Measurements from ENCODE around the gene ARHGEF26. TPM values are rescaled to one million over a fixed set of nuclear protein-coding genes. Genes with fewer than 3 reads are reported as not detected.
A peak's percentile ranks its signal among the peaks of the same experiment; 100 is the strongest.

ARHGEF26 gene
- total RNA-seq, 4 donors from 2014 or later = 6.8 to 21.9 (median 10.3) TPM

DNA sequence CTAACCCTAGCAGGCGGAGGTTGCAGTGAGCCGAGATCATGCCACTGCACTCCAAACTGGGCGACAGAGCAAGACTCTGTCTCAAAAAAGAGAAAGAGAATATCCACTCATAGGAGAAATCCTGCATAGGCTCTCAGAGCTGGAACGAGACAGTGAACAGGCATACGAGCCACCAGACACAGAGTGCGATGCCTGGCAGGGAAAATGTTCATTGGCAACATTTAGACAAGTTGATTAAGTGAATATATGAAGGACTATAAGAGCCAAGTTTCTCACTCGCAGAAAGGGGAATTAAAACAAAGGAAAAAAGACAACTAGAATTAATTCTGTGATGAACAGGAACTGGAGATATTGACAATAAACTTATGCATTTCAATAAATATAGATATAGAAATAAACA, 27.1 kb upstream of the ARHGEF26 start:
- no peak for DNase-seq
- Histone ChIP-seq H3K27me3 (no peaks in the 10 kb centered on the region), H3K9me3 (no peaks in the 10 kb centered on the region), H3K4me3 (no peak overlapping the region), H3K4me1 (peaks cover 0 to 11% (median 0%) of the 10 kb centered on the region in 3 donors), H3K27ac (no peak overlapping the region), H3K36me3 (no peaks in the 10 kb centered on the region)
- 80 to 81% methylated on average over 7 of the region's 7 CpGs for WGBS, 2 donors
- TF ChIP-seq, protein P1, sequence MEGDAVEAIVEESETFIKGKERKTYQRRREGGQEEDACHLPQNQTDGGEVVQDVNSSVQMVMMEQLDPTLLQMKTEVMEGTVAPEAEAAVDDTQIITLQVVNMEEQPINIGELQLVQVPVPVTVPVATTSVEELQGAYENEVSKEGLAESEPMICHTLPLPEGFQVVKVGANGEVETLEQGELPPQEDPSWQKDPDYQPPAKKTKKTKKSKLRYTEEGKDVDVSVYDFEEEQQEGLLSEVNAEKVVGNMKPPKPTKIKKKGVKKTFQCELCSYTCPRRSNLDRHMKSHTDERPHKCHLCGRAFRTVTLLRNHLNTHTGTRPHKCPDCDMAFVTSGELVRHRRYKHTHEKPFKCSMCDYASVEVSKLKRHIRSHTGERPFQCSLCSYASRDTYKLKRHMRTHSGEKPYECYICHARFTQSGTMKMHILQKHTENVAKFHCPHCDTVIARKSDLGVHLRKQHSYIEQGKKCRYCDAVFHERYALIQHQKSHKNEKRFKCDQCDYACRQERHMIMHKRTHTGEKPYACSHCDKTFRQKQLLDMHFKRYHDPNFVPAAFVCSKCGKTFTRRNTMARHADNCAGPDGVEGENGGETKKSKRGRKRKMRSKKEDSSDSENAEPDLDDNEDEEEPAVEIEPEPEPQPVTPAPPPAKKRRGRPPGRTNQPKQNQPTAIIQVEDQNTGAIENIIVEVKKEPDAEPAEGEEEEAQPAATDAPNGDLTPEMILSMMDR (IDR thresholded peaks at IDR 0.05) = no peak
- no peak for TF ChIP-seq POLR2A (IDR thresholded peaks at IDR 0.05)
- intact Hi-C loops (cut with DNase I) = no loop called here

DNA sequence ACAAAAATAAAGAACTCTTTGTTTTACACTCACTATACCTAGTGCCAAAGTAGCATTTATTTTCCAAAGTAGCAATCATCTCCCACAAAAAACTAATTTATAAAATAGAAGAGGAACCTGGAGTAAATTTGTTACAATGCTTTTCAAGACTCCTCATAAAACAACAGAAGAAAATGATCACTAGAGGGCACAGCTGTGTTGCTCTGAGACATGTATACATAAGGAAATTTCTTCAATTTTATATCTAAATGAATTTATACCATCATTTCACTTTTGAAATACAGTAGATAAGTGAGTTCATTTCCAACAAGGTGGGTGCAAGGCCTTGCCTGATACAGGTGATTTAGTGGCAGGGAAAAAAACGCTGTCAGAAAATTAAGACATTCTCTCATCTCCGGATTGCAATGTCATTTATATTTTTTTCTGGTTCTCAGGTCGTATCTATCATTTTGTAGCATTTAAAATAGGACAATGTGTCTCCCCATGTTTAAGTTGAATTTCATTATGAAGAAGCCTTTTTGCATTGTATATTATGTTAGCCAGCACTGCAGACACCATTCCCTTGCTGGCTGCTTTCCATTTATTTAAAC, 25.3 kb upstream of the ARHGEF26 start:
- no peak for DNase-seq
- H3K4me3 ChIP-seq = no peak overlapping the region
- no peaks in the 10 kb centered on the region for H3K27me3 ChIP-seq
- H3K9me3 ChIP-seq = no peaks in the 10 kb centered on the region
- no peak overlapping the region for H3K27ac ChIP-seq
- no peaks in the 10 kb centered on the region for H3K36me3 ChIP-seq
- H3K4me1 ChIP-seq = no peaks in the 10 kb centered on the region
- WGBS, 2 donors = 66 to 83% methylated on average over 3 of the region's 3 CpGs
- intact Hi-C loops (cut with DNase I) = loop anchor here (5.0 kb wide), 1 partner anchor 156 kb away; no protein-coding TSS in a partner anchor
- TF ChIP-seq, protein P1 (IDR thresholded peaks at IDR 0.05) = peak in 4 of 6 experiments; percentile 9 to 53 (median 26)
- no peak for TF ChIP-seq POLR2A (IDR thresholded peaks at IDR 0.05)

DNA sequence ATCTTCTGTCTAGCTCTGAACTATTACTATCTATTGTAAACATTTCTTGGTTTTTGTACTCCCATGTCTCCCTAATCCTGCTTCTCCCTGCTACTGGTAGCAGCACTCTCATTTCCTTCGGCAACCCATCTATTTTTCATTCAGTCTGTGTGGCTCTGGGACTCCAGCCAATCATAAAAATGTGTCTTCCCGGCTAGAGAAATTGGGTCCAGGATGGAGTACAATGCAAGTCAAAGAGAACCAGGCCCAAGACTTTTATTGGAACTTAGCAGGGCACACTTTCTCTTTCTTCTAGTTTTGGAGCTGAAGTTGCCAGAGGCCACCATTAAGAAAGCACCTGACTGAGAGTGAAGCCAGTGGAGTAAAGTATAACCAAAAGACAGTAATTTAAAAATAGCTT, 22.8 kb upstream of the ARHGEF26 start:
- H3K27ac ChIP-seq = no peak overlapping the region
- no peaks in the 10 kb centered on the region for H3K9me3 ChIP-seq
- intact Hi-C loops (cut with DNase I) = loop anchor here (5.0 kb wide), 1 partner anchor 154 kb away; no protein-coding TSS in a partner anchor
- DNase-seq = no peak
- H3K4me1 ChIP-seq = no peaks in the 10 kb centered on the region
- 38 to 41% methylated on average over 2 of the region's 2 CpGs for WGBS, 2 donors
- TF ChIP-seq, protein P1 (IDR thresholded peaks at IDR 0.05) = no peak
- no peak for TF ChIP-seq POLR2A (IDR thresholded peaks at IDR 0.05)
- H3K27me3 ChIP-seq = no peaks in the 10 kb centered on the region
- H3K36me3 ChIP-seq = no peaks in the 10 kb centered on the region
- H3K4me3 ChIP-seq = no peak overlapping the region

DNA sequence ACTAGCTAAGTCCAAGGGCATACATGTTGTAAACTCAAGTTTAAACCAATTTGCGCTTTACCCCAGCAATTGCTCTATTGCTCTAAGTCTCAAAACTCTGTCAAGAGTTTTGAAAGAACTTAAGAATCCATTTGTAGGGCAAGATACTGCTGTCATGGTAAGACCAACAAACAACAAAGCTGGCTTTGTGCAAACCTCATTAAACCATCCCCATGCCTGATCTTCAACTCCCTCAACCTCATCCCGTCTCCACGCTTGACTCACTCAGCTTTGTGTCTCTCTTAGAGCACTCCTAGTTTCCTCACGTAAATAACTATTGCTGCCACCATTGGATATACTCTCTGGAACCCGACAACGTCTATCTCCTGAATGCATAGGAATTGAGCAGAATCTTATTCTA, 20.6 kb upstream of the ARHGEF26 start:
- H3K27me3 ChIP-seq = no peaks in the 10 kb centered on the region
- H3K4me1 ChIP-seq = no peaks in the 10 kb centered on the region
- 92 to 95% methylated on average over 6 of the region's 6 CpGs for WGBS, 2 donors
- no peak for DNase-seq
- TF ChIP-seq, protein P1 (IDR thresholded peaks at IDR 0.05) = no peak
- TF ChIP-seq POLR2A (IDR thresholded peaks at IDR 0.05) = no peak
- H3K36me3 ChIP-seq = no peaks in the 10 kb centered on the region
- no peak overlapping the region for H3K4me3 ChIP-seq
- no peaks in the 10 kb centered on the region for H3K9me3 ChIP-seq
- no peak overlapping the region for H3K27ac ChIP-seq
- intact Hi-C loops (cut with DNase I) = no loop called here

DNA sequence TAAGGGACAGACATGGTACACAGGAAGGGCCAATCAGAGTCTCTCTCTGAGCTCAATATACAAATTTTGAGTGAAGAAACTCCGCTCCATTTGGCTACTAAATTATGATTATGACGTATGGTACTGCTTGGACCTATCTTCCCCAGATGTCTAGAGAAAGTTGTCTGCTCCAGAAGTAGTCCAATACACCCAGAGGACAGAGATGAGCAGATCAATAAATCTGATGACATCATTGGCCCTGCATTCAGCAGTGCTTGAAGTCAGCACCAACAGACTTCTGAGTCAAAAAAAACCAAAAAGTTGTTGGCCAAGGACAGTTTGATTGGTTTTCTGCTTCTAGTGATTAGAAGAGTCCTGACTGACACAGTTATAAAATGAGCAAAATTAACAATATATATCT, 19.9 kb upstream of the ARHGEF26 start:
- H3K27ac ChIP-seq = no peak overlapping the region
- TF ChIP-seq POLR2A (IDR thresholded peaks at IDR 0.05) = no peak
- TF ChIP-seq, protein P1 (IDR thresholded peaks at IDR 0.05) = no peak
- H3K27me3 ChIP-seq = no peaks in the 10 kb centered on the region
- no peak overlapping the region for H3K4me3 ChIP-seq
- intact Hi-C loops (cut with DNase I) = no loop called here
- H3K36me3 ChIP-seq = no peaks in the 10 kb centered on the region
- no peaks in the 10 kb centered on the region for H3K9me3 ChIP-seq
- 83 to 91% methylated on average over 2 of the region's 2 CpGs for WGBS, 2 donors
- H3K4me1 ChIP-seq = no peaks in the 10 kb centered on the region
- no peak for DNase-seq
